K562 (cell line): ENCODE results near the gene ABCB6. TPM values are rescaled to one million over a fixed set of nuclear protein-coding genes. Genes with fewer than 3 reads are reported as not detected.

Experiments
- BDP1 ChIP-seq: IDR thresholded peaks from 3 replicates; pipeline ENCODE4 v1.6.1; 2011; ENCODE audit not compliant: insufficient read length, insufficient read depth
- JUND ChIP-seq, 2 experiments: IDR thresholded peaks; 2 replicates in 1 of 2; 3 replicates in 1 of 2; pipeline ENCODE4 v1.6.1; 2011; ENCODE audit warnings: borderline replicate concordance in 2 of 2, low read depth in 2 of 2, low read length in 2 of 2, improper control_type of control experiment in 1 of 2, missing biosample characterization in 1 of 2, missing genetic modification characterization in 1 of 2, missing genetic modification reagents in 1 of 2
- KLF16 ChIP-seq: IDR thresholded peaks from 2 replicates; pipeline ENCODE4 v1.6.1; 2016; ENCODE audit warnings: antibody characterized with exemption
- LEF1 ChIP-seq: fragments of 450-650 bp; IDR thresholded peaks from 2 replicates; pipeline ENCODE4 v1.6.1; 2016; ENCODE audit warnings: mild to moderate bottlenecking
- MCM2 ChIP-seq: fragments of 450-650 bp; IDR thresholded peaks from 2 replicates; pipeline ENCODE4 v1.6.1; 2017; ENCODE audit warnings: low read depth, mild to moderate bottlenecking
- MEF2A ChIP-seq: IDR thresholded peaks from 2 replicates; pipeline ENCODE4 v1.6.1; 2011; ENCODE audit warnings: low read depth, mild to moderate bottlenecking, low read length, moderate library complexity; ENCODE audit not compliant: control insufficient read depth
- MXI1 ChIP-seq: IDR thresholded peaks from 2 replicates; pipeline ENCODE4 v1.6.1; 2011; ENCODE audit warnings: low read depth, mild to moderate bottlenecking, improper control_type of control experiment, low read length
- PPARD ChIP-seq: fragments of 250-450 bp; sonication (Bioruptor Pico); IDR thresholded peaks from 2 replicates; pipeline ENCODE4 v1.8.0; 2022; ENCODE audit warnings: inconsistent platforms, mild to moderate bottlenecking, moderate library complexity
- PRPF4 ChIP-seq: fragments of 200-400 bp; formaldehyde crosslinking; IDR thresholded peaks from one replicate; pipeline ENCODE4 v1.6.1; 2017; ENCODE audit warnings: low read length, low read depth, mild to moderate bottlenecking; ENCODE audit not compliant: insufficient read depth, poor library complexity, severe bottlenecking
- PYGO2 ChIP-seq: fragments of 450-650 bp; IDR thresholded peaks from 2 replicates; pipeline ENCODE4 v1.6.1; 2016; ENCODE audit warnings: mild to moderate bottlenecking, missing genetic modification characterization, moderate library complexity, missing compliant biosample characterization
- RFX1 ChIP-seq: fragments of 450-650 bp; IDR thresholded peaks from 2 replicates; pipeline ENCODE4 v1.6.1; 2016; ENCODE audit warnings: mild to moderate bottlenecking, moderate library complexity
- TCF3 ChIP-seq: sonication (generic); formaldehyde crosslinking; IDR thresholded peaks from 2 replicates; pipeline ENCODE4 v1.4.0; 2020; ENCODE audit warnings: mild to moderate bottlenecking, missing genetic modification reagents
- TEAD4 ChIP-seq, 2 experiments: sonication (generic) in 1 of 2; formaldehyde crosslinking in 1 of 2; IDR thresholded peaks; 2 replicates each; pipeline versions ENCODE4 v1.6.1 to v1.8.0; 2012 to 2022; ENCODE audit warnings: borderline replicate concordance in 1 of 2, inconsistent platforms in 1 of 2, low read length in 1 of 2, mild to moderate bottlenecking in 1 of 2, missing genetic modification reagents in 1 of 2
- WHSC1 ChIP-seq: IDR thresholded peaks from one replicate; pipeline ENCODE4 v1.6.1; 2012; ENCODE audit warnings: low read length, control low read depth, inconsistent platforms
- ZBTB17 ChIP-seq: fragments of 450-650 bp; formaldehyde crosslinking; IDR thresholded peaks from 2 replicates; pipeline ENCODE4 v1.4.0; 2020; ENCODE audit warnings: mild to moderate bottlenecking
- ZEB2 ChIP-seq: fragments of 450-650 bp; IDR thresholded peaks from 2 replicates; pipeline ENCODE4 v1.6.1; 2016
- ZNF583 ChIP-seq: fragments of 250-450 bp; sonication (Bioruptor Pico); IDR thresholded peaks from 2 replicates; pipeline ENCODE4 v1.4.0; 2020
- polyA plus RNA-seq, 8 experiments: library from polyadenylated mRNA; depleted of rRNA in 4 of 8; stranded (reverse) in 5 of 8; unstranded in 3 of 8; fragments of >200 nt; fragmentation: Nextera tagmentation in 2 of 8; fragmentation: Illumina TruSeq in 1 of 8; extraction: Ambion mirVana in 2 of 8; extraction: Trizol in 1 of 8; gene quantifications; 2 replicates each; pipeline versions ENCODE4 v1.2.1 to v1.2.3, GENCODE V29; 2011 to 2014; ENCODE audit warnings: inconsistent platforms in 1 of 8, missing spikeins in 1 of 8
- total RNA-seq, 7 experiments: library from RNA; depleted of rRNA in 6 of 7; stranded (reverse); fragments of >200 nt in 6 of 7; fragmentation: Illumina TruSeq in 2 of 7; extraction: Trizol in 2 of 7; gene quantifications; 2 replicates each; pipeline versions ENCODE4 v1.2.1 to v1.2.3, GENCODE V29; 2011 to 2021; ENCODE audit warnings: low replicate concordance in 1 of 7
- TF ChIP-seq, protein P1 (sequence below): sonication (generic); formaldehyde crosslinking; IDR thresholded peaks from 2 replicates; pipeline ENCODE4 v1.8.0; 2023; ENCODE audit warnings: missing genetic modification reagents, mild to moderate bottlenecking, borderline replicate concordance
- TF ChIP-seq, protein P2 (sequence below), 3 experiments: fragments of 200-800 bp in 1 of 3; fragments of 250-450 bp in 1 of 3; fragments of 450-650 bp in 1 of 3; sonication (Bioruptor Pico) in 1 of 3; sonication (Bioruptor generic) in 1 of 3; formaldehyde crosslinking in 1 of 3; IDR thresholded peaks; 2 replicates each; pipeline versions ENCODE4 v1.6.1 to v1.8.0; 2016 to 2022; ENCODE audit warnings: mild to moderate bottlenecking in 2 of 3, missing genetic modification characterization in 2 of 3, missing compliant biosample characterization in 1 of 3, moderate library complexity in 1 of 3

ABCB6 gene
- total and polyA plus RNA-seq, 9 of the 15 experiments (the other 6 are each of a cell fraction or from before 2014, with no cell fraction given): 3.7 to 29.8 (median 16.8) TPM

DNA sequence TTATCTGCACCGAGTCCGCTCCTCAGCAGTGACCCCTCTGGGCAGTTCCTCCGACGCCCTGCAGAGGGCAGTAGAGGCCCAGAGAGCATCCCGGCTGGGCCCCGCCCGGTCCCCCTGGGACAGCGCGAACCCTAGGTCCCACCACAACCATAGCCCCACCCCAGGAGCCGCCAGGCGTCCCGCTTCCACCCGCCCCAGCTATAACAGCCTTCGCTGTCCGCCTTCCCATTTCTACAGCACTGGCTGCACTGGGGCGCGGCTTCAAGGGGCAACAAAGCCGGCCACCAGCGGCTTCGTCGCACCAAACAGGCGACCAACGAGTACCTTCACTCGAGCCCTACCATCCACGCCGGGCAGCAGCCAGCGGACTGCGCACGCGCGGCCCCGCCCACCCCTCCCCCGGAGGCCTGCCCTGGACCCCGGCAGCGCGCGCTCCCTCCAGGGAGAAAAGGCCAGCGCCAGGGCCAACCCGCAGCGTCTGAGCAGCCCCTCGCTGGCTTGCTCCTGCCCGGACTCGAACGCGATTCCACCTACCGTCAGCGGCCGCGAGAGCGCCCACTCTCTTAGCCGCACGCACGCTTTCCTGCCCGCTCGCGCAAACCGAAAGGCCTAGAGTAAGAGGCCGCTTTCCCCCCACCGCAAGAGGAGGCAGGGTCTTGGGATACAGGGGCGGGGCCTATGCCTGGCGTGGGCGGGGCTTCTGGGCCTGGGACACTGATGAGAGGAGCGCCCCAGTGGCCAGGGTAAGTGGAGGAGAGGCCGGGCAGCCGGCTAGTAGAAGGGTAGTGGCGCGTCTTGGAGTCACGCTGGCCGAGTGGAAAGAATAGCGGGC is 58.4 kb downstream of the ABCB6 start, which contains the start of gene NHEJ1 (continued):
- TF ChIP-seq TEAD4 (IDR thresholded peaks at IDR 0.05; ENCODE audit: low read length) (no peak), TEAD4 (CRISPR knock-in tag; IDR thresholded peaks at IDR 0.05; ENCODE audit: borderline replicate concordance) (no peak), WHSC1 (no peak), PPARD (no peak), ZNF583 (CRISPR knock-in tag) (no peak), ZBTB17 (CRISPR knock-in tag) (no peak), PYGO2 (tag) (no peak), MXI1 (no peak), MCM2 (no peak), JUND (IDR thresholded peaks at IDR 0.05; ENCODE audit: borderline replicate concordance, low read depth, low read length) (0 out of 2 replicates have a peak, but pooled peaks have one; percentile 3), JUND (tag; IDR thresholded peaks at IDR 0.05; ENCODE audit: borderline replicate concordance, low read depth, low read length) (no peak), MEF2A (no peak), KLF16 (no peak), PRPF4 (no peak), LEF1 (no peak), RFX1 (no peak), BDP1 (no peak), ZEB2 (no peak), TCF3 (CRISPR knock-in tag) (no peak)
- TF ChIP-seq, protein P1, sequence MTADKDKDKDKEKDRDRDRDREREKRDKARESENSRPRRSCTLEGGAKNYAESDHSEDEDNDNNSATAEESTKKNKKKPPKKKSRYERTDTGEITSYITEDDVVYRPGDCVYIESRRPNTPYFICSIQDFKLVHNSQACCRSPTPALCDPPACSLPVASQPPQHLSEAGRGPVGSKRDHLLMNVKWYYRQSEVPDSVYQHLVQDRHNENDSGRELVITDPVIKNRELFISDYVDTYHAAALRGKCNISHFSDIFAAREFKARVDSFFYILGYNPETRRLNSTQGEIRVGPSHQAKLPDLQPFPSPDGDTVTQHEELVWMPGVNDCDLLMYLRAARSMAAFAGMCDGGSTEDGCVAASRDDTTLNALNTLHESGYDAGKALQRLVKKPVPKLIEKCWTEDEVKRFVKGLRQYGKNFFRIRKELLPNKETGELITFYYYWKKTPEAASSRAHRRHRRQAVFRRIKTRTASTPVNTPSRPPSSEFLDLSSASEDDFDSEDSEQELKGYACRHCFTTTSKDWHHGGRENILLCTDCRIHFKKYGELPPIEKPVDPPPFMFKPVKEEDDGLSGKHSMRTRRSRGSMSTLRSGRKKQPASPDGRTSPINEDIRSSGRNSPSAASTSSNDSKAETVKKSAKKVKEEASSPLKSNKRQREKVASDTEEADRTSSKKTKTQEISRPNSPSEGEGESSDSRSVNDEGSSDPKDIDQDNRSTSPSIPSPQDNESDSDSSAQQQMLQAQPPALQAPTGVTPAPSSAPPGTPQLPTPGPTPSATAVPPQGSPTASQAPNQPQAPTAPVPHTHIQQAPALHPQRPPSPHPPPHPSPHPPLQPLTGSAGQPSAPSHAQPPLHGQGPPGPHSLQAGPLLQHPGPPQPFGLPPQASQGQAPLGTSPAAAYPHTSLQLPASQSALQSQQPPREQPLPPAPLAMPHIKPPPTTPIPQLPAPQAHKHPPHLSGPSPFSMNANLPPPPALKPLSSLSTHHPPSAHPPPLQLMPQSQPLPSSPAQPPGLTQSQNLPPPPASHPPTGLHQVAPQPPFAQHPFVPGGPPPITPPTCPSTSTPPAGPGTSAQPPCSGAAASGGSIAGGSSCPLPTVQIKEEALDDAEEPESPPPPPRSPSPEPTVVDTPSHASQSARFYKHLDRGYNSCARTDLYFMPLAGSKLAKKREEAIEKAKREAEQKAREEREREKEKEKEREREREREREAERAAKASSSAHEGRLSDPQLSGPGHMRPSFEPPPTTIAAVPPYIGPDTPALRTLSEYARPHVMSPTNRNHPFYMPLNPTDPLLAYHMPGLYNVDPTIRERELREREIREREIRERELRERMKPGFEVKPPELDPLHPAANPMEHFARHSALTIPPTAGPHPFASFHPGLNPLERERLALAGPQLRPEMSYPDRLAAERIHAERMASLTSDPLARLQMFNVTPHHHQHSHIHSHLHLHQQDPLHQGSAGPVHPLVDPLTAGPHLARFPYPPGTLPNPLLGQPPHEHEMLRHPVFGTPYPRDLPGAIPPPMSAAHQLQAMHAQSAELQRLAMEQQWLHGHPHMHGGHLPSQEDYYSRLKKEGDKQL: no peak
- TF ChIP-seq, protein P2, sequence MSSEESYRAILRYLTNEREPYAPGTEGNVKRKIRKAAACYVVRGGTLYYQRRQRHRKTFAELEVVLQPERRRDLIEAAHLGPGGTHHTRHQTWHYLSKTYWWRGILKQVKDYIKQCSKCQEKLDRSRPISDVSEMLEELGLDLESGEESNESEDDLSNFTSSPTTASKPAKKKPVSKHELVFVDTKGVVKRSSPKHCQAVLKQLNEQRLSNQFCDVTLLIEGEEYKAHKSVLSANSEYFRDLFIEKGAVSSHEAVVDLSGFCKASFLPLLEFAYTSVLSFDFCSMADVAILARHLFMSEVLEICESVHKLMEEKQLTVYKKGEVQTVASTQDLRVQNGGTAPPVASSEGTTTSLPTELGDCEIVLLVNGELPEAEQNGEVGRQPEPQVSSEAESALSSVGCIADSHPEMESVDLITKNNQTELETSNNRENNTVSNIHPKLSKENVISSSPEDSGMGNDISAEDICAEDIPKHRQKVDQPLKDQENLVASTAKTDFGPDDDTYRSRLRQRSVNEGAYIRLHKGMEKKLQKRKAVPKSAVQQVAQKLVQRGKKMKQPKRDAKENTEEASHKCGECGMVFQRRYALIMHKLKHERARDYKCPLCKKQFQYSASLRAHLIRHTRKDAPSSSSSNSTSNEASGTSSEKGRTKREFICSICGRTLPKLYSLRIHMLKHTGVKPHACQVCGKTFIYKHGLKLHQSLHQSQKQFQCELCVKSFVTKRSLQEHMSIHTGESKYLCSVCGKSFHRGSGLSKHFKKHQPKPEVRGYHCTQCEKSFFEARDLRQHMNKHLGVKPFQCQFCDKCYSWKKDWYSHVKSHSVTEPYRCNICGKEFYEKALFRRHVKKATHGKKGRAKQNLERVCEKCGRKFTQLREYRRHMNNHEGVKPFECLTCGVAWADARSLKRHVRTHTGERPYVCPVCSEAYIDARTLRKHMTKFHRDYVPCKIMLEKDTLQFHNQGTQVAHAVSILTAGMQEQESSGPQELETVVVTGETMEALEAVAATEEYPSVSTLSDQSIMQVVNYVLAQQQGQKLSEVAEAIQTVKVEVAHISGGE (CRISPR knock-in tag; IDR thresholded peaks at IDR 0.05): no peak
